ENCODE measurements around the gene C1QC. TPM values are rescaled to one million over a fixed set of nuclear protein-coding genes. Genes with fewer than 3 reads are reported as not detected.

C1QC gene
- polyA plus RNA-seq (2011; rRNA removed) (not detected in 2 replicates), polyA minus RNA-seq (2011; rRNA and poly(A)+ RNA removed) (not detected in 2 replicates)

DNA sequence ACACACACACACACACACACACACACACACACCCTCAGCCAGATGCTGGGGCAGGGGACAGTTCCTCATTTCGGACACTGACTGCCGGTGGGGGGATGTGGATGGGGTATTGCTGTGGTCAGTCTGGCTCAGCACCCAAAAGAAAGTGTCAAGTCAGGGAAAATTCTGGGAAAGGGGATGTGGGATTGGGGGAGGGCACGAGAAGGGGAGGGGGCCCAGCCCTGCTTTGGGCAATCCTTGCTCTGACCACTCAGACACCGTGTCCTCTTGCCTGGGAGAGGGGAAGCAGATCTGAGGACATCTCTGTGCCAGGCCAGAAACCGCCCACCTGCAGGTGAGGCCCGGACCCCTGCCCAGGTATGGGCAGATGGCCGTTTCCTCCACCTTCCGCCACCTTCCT is at the start of gene C1QC:
C1QC (plus strand) TSS at position 253 of the 400 bp plus-strand sequence. CDS start 391 bp downstream, outside the sequence.
- DNase-seq (ENCODE audit: low read depth): no peak
- TF ChIP-seq, protein P1, sequence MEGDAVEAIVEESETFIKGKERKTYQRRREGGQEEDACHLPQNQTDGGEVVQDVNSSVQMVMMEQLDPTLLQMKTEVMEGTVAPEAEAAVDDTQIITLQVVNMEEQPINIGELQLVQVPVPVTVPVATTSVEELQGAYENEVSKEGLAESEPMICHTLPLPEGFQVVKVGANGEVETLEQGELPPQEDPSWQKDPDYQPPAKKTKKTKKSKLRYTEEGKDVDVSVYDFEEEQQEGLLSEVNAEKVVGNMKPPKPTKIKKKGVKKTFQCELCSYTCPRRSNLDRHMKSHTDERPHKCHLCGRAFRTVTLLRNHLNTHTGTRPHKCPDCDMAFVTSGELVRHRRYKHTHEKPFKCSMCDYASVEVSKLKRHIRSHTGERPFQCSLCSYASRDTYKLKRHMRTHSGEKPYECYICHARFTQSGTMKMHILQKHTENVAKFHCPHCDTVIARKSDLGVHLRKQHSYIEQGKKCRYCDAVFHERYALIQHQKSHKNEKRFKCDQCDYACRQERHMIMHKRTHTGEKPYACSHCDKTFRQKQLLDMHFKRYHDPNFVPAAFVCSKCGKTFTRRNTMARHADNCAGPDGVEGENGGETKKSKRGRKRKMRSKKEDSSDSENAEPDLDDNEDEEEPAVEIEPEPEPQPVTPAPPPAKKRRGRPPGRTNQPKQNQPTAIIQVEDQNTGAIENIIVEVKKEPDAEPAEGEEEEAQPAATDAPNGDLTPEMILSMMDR (IDR thresholded peaks at IDR 0.05; ENCODE audit: insufficient read depth, low read depth, low read length): no peak
- ChIA-PET CTCF (interaction anchor here (1.5 to 8.4 kb wide), 4 partner anchors 10 to 224 kb away, joined by 4 to 237 read pairs (median 4); partner anchors contain the start of gene C1QB), POLR2A (no interaction called here)
- H3K4me3 ChIP-seq (ENCODE audit: low read depth, low read length): no peak within 1 kb of the TSS
- peaks cover 1% of the 10 kb centered on the region; the same call in 1 of the 2 replicates for H3K27me3 ChIP-seq (ENCODE audit: control insufficient read depth, insufficient read depth, low read length)
- no peaks in the 10 kb centered on the region for H3K36me3 ChIP-seq (ENCODE audit: control insufficient read depth, insufficient read depth, low read length)

DNA sequence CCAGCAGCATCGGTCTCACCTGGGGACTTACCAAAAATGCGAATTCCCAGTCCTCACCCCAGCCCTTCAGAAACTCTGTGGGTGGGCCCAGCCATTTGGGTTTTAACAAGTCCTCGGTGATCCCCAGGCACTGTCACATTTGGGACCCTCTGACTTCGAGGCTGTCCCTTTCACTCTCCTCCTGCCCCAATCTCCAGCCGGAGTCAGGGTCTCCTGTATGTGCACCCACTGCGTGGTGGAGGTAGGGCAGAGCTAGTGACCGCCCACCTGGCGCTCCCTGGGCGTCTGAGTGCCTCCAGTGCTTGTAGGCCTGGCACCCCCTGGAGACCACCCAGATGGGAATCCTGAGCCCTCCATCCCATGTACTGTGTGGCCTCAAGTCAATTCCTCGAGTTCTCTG is 49.0 kb upstream of the C1QC start:
- ChIA-PET POLR2A (no interaction called here), CTCF (no interaction called here)
- Histone ChIP-seq H3K36me3 (ENCODE audit: control insufficient read depth, insufficient read depth, low read length) (no peaks in the 10 kb centered on the region), H3K27me3 (ENCODE audit: control insufficient read depth, insufficient read depth, low read length) (peaks cover 7% of the 10 kb centered on the region; the same call in 1 of the 2 replicates), H3K4me3 (ENCODE audit: low read depth, low read length) (no peak overlapping the region)
- TF ChIP-seq, protein P1 (IDR thresholded peaks at IDR 0.05; ENCODE audit: insufficient read depth, low read depth, low read length): no peak
- DNase-seq (ENCODE audit: low read depth): no peak

DNA sequence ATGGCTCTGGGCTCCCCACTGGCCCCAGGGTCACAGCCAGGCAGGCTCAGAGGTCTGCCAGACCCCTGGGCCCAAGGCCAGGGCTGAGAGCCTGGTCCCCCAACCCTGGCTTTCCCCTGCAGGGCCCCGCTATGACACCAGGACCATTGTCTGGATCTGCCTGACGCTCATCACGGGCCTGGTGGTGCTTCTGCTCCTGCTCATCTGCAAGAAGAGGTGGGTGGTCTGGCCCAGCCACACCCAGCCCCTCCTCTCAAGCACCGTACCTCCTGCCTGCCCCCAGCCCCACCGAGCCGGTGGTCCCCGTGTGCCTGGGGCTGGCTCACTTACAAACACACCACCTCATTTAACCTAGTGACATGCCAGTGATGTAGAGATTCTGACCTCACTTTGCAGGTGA is 48.3 kb upstream of the C1QC start:
- TF ChIP-seq, protein P1 (IDR thresholded peaks at IDR 0.05; ENCODE audit: insufficient read depth, low read depth, low read length): no peak
- Histone ChIP-seq H3K4me3 (ENCODE audit: low read depth, low read length) (no peak overlapping the region), H3K36me3 (ENCODE audit: control insufficient read depth, insufficient read depth, low read length) (no peaks in the 10 kb centered on the region), H3K27me3 (ENCODE audit: control insufficient read depth, insufficient read depth, low read length) (peaks cover 7% of the 10 kb centered on the region; the same call in 1 of the 2 replicates)
- ChIA-PET CTCF (no interaction called here), POLR2A (no interaction called here)
- no peak for DNase-seq (ENCODE audit: low read depth)

DNA sequence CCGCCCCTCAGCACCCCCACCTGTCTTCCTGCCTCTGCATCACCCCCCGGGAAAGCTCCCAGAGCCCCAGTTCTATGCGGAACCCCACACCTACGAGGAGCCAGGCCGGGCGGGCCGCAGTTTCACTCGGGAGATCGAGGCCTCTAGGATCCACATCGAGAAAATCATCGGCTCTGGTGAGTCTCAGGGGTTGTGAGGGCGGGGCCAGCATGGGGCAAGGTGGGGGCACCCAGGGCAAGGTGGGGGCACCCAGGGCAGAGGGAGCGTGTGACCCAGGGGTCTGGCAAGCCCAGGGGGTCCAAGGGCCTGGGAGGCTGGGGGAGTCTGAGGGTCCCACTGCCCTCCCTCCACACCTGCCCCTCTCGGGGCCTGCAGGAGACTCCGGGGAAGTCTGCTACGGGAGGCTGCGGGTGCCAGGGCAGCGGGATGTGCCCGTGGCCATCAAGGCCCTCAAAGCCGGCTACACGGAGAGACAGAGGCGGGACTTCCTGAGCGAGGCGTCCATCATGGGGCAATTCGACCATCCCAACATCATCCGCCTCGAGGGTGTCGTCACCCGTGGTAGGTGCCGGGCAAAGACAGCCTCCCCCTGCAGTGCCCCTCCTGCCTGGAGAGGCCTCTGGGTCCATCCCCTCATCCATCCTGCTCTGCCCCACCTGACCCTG is 46.0 kb upstream of the C1QC start:
- Histone ChIP-seq H3K36me3 (ENCODE audit: control insufficient read depth, insufficient read depth, low read length) (no peaks in the 10 kb centered on the region), H3K27me3 (ENCODE audit: control insufficient read depth, insufficient read depth, low read length) (peaks cover 6% of the 10 kb centered on the region; the same call in 1 of the 2 replicates), H3K4me3 (ENCODE audit: low read depth, low read length) (no peak overlapping the region)
- POLR2A ChIA-PET: no interaction called here
- DNase-seq (ENCODE audit: low read depth): no peak
- TF ChIP-seq, protein P1 (IDR thresholded peaks at IDR 0.05; ENCODE audit: insufficient read depth, low read depth, low read length): no peak
- CTCF ChIA-PET: no interaction called here

DNA sequence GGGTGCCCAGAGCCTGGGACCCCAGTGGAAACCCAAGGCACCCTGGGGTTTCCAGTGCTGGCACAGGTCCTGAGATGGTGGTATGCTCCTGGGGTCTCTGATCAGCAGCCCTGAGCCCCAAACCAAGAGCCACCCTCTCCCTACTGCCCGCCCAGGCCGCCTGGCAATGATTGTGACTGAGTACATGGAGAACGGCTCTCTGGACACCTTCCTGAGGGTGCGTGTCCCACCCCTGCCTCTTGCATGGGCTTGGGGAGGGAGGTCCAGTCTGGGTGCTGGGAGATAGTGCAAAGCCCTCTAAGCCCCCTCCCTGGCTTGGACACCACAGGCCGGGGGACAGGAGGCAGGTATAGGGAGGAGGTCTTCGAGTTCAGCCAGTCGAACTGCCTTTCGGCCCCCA is 45.4 kb upstream of the C1QC start:
- CTCF ChIA-PET: no interaction called here
- Histone ChIP-seq H3K4me3 (ENCODE audit: low read depth, low read length) (no peak overlapping the region), H3K27me3 (ENCODE audit: control insufficient read depth, insufficient read depth, low read length) (peaks cover 8% of the 10 kb centered on the region), H3K36me3 (ENCODE audit: control insufficient read depth, insufficient read depth, low read length) (no peaks in the 10 kb centered on the region)
- POLR2A ChIA-PET: no interaction called here
- DNase-seq (ENCODE audit: low read depth): no peak
- TF ChIP-seq, protein P1 (IDR thresholded peaks at IDR 0.05; ENCODE audit: insufficient read depth, low read depth, low read length): no peak

All from BJ (cell line).